Neural progenitor cell (in vitro differentiated cells): Measurements from ENCODE around the gene TOMM7. TPM values are rescaled to one million over a fixed set of nuclear protein-coding genes. Genes with fewer than 3 reads are reported as not detected.

Experiments used
- DNase-seq: peaks from one replicate; pipeline ENCODE4 v3.0.0-alpha.2; 2016; ENCODE audit warnings: low spot score
- H2AFZ ChIP-seq: fragments of 200-600 bp; sonication (generic); replicated peaks from 2 replicates; pipeline ENCODE4 v1.6.1; 2016; ENCODE audit warnings: antibody characterized with exemption
- H3F3A ChIP-seq: fragments of 200-600 bp; sonication (generic); 2 replicates; pipeline ENCODE4 v1.6.1; 2016; ENCODE audit warnings: antibody characterized with exemption, low read depth
- H3K27ac ChIP-seq: fragments of 200-600 bp; sonication (generic); 2 replicates; pipeline ENCODE4 v1.5.1; 2016; ENCODE audit warnings: mild to moderate bottlenecking
- H3K27me3 ChIP-seq: fragments of 200-600 bp; sonication (generic); 2 replicates; pipeline ENCODE4 v1.6.1; 2016; ENCODE audit warnings: mild to moderate bottlenecking, moderate library complexity
- H3K36me3 ChIP-seq: fragments of 200-600 bp; sonication (generic); 2 replicates; pipeline ENCODE4 v1.5.1; 2016
- H3K4me1 ChIP-seq: fragments of 200-600 bp; sonication (generic); 2 replicates; pipeline ENCODE4 v1.6.1; 2016; ENCODE audit warnings: mixed run types
- H3K4me2 ChIP-seq: fragments of 200-600 bp; sonication (generic); 2 replicates; pipeline ENCODE4 v1.6.1; 2016
- H3K4me3 ChIP-seq: fragments of 200-600 bp; sonication (generic); 2 replicates; pipeline ENCODE4 v1.5.1; 2016
- H3K79me2 ChIP-seq: fragments of 200-600 bp; sonication (generic); 2 replicates; pipeline ENCODE4 v1.6.1; 2016; ENCODE audit warnings: low read depth
- H3K9ac ChIP-seq: fragments of 200-600 bp; sonication (generic); 2 replicates; pipeline ENCODE4 v1.6.1; 2016
- H3K9me3 ChIP-seq: fragments of 200-600 bp; sonication (generic); 2 replicates; pipeline ENCODE4 v1.5.1; 2016; ENCODE audit warnings: low read depth
- H4K20me1 ChIP-seq: fragments of 200-600 bp; sonication (generic); 2 replicates; pipeline ENCODE4 v1.6.1; 2016; ENCODE audit warnings: low read depth
- H3K27ac Mint-ChIP-seq: 3 replicates; pipeline ENCODE4 v1.8.0; 2021; ENCODE audit warnings: mixed read lengths
- H3K27me3 Mint-ChIP-seq: 2 replicates; pipeline ENCODE4 v1.8.0; 2022; ENCODE audit warnings: low read depth, mild to moderate bottlenecking, inconsistent platforms, moderate library complexity, mixed read lengths; ENCODE audit not compliant: insufficient read depth
- H3K36me3 Mint-ChIP-seq: 3 replicates; pipeline ENCODE4 v1.8.0; 2021; ENCODE audit warnings: mixed read lengths
- H3K4me1 Mint-ChIP-seq: 3 replicates; pipeline ENCODE4 v1.8.0; 2021; ENCODE audit warnings: mixed read lengths
- H3K4me3 Mint-ChIP-seq: 3 replicates; pipeline ENCODE4 v1.8.0; 2021; ENCODE audit warnings: mild to moderate bottlenecking, moderate library complexity, mixed read lengths
- H3K9me3 Mint-ChIP-seq: 3 replicates; pipeline ENCODE4 v1.8.0; 2020; ENCODE audit warnings: mixed read lengths
- EZH2 ChIP-seq: fragments of 200-600 bp; sonication (generic); IDR thresholded peaks from 2 replicates; pipeline ENCODE4 v1.6.1; 2017; ENCODE audit warnings: antibody characterized with exemption, mild to moderate bottlenecking, moderate library complexity
- EZH2phosphoT487 ChIP-seq: fragments of 200-600 bp; sonication (generic); IDR thresholded peaks from 2 replicates; pipeline ENCODE4 v1.6.1; 2017; ENCODE audit warnings: antibody characterized with exemption
- total RNA-seq: library from RNA; depleted of rRNA; stranded (reverse); fragments of >200 nt; gene quantifications from 2 replicates; pipeline ENCODE4 v1.2.3, GENCODE V29; 2015; ENCODE audit warnings: low replicate concordance
- TF ChIP-seq, protein P1 (sequence below): fragments of 200-600 bp; sonication (generic); IDR thresholded peaks from 2 replicates; pipeline ENCODE4 v1.5.1; 2017; ENCODE audit warnings: antibody characterized with exemption, mild to moderate bottlenecking

TOMM7 gene
- total RNA-seq: 75.4 and 89.9 TPM in 2 replicates

DNA sequence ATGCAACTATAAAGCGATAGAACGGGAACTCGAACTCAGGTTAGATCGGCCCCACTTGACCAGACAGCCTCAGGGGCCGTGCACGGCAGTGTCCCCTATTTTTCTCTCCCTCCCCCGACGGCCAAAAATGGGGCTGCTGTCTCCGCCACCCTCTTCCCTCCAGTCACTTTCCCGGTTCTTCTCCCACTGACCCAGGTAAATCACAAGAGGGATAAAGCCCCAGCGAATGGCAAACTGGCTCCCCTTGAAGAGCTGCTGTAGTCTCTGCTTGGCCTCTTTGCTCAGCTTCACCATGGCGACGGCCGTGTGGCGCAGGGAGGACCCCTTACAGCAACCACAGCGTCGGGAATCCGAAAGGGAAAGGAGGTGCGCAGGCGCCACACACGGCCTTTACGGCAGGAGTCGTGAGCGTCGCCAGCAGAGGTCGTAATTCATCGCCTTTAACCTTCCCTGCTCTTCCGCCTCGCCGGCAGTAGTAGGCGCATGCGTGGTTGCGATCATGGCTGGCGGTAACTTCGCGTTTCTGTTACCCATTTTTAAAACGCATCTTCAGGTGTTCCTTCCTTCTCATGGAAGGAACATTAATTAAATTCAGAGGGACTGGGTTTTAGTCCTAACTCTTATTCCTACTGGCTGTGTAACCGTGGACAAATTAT is at the start of gene TOMM7:
TOMM7 (minus strand) TSS at position 364 of the 656 bp plus-strand sequence; CDS start at position 294, 70 bp downstream.
- H3K4me1 ChIP-seq: no peaks in the 10 kb centered on the region
- peaks cover 2% of the 10 kb centered on the region for H3K27me3 Mint-ChIP-seq
- peaks cover 27% of the 10 kb centered on the region for H3K4me1 Mint-ChIP-seq
- no peaks in the 10 kb centered on the region for H3K27me3 ChIP-seq
- peak within 1 kb of the TSS; percentile 92 for H3K4me2 ChIP-seq
- TF ChIP-seq, protein P1, sequence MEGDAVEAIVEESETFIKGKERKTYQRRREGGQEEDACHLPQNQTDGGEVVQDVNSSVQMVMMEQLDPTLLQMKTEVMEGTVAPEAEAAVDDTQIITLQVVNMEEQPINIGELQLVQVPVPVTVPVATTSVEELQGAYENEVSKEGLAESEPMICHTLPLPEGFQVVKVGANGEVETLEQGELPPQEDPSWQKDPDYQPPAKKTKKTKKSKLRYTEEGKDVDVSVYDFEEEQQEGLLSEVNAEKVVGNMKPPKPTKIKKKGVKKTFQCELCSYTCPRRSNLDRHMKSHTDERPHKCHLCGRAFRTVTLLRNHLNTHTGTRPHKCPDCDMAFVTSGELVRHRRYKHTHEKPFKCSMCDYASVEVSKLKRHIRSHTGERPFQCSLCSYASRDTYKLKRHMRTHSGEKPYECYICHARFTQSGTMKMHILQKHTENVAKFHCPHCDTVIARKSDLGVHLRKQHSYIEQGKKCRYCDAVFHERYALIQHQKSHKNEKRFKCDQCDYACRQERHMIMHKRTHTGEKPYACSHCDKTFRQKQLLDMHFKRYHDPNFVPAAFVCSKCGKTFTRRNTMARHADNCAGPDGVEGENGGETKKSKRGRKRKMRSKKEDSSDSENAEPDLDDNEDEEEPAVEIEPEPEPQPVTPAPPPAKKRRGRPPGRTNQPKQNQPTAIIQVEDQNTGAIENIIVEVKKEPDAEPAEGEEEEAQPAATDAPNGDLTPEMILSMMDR: peak; percentile 33
- TF ChIP-seq EZH2phosphoT487 (no peak), EZH2 (no peak)
- no peaks in the 10 kb centered on the region for H3K9me3 Mint-ChIP-seq
- H3K36me3 ChIP-seq: no peaks in the 10 kb centered on the region
- H3F3A ChIP-seq: no peaks in the 10 kb centered on the region
- H3K9me3 ChIP-seq: no peaks in the 10 kb centered on the region
- H3K4me3 ChIP-seq: peak within 1 kb of the TSS; percentile 81
- H3K79me2 ChIP-seq: peaks cover 48% of the 10 kb centered on the region
- no peak within 1 kb of the TSS for H3K27ac ChIP-seq
- H3K36me3 Mint-ChIP-seq: peaks cover 5% of the 10 kb centered on the region
- peak within 1 kb of the TSS; percentile 97 for H2AFZ ChIP-seq
- peak within 1 kb of the TSS; percentile 97 for H3K27ac Mint-ChIP-seq
- DNase-seq: peak; percentile 99
- peaks cover 13% of the 10 kb centered on the region for H4K20me1 ChIP-seq
- peak within 1 kb of the TSS; percentile 99 for H3K4me3 Mint-ChIP-seq
- peak within 1 kb of the TSS; percentile 53 for H3K9ac ChIP-seq

DNA sequence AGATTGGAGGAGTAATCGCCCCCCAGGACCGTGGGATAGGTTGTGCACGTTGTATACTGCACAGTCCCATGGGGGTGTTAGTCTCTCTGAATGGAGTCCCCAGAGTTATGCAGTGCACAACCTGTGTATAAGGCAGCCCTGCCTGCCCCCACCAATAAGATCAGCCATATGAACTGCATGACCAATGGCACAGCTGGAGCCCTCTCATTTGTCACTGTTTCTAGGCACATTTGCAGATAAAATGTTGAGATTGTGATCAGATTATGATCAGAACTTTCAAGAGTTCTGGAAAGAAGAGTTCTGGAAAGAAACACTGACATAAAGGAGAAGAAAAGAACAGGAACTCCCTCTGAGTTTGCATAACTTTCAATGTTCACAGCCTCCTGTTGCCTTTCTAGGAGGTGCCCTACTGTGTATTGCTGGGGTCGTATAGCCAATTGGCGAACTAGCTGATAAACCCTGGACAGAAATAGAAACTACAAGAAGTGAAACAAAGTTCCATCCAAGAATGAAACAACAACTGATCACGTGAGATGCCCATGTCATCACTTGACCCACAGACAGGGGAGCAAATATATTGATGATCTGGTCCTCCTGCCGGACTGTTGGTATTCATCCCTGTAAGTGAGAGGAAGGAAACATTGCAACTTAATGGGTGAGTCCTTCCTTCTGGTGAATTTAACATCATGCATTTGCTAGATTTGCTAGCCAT is 49.6 kb upstream of the TOMM7 start:
- H3K27ac ChIP-seq: no peak overlapping the region
- no peaks in the 10 kb centered on the region for H3F3A ChIP-seq
- H3K9me3 ChIP-seq: no peaks in the 10 kb centered on the region
- Mint-ChIP-seq H3K27ac (no peak overlapping the region), H3K36me3 (peaks cover 4% of the 10 kb centered on the region), H3K9me3 (no peaks in the 10 kb centered on the region), H3K27me3 (peaks cover 5% of the 10 kb centered on the region), H3K4me3 (no peak overlapping the region), H3K4me1 (no peaks in the 10 kb centered on the region)
- no peaks in the 10 kb centered on the region for H3K27me3 ChIP-seq
- H3K4me3 ChIP-seq: no peak overlapping the region
- H3K4me2 ChIP-seq: no peak overlapping the region
- H3K4me1 ChIP-seq: no peaks in the 10 kb centered on the region
- no peak for DNase-seq
- no peaks in the 10 kb centered on the region for H4K20me1 ChIP-seq
- H3K79me2 ChIP-seq: no peaks in the 10 kb centered on the region
- H2AFZ ChIP-seq: no peak overlapping the region
- H3K36me3 ChIP-seq: no peaks in the 10 kb centered on the region
- TF ChIP-seq EZH2 (no peak), EZH2phosphoT487 (no peak)
- TF ChIP-seq, protein P1: no peak
- H3K9ac ChIP-seq: no peak overlapping the region

DNA sequence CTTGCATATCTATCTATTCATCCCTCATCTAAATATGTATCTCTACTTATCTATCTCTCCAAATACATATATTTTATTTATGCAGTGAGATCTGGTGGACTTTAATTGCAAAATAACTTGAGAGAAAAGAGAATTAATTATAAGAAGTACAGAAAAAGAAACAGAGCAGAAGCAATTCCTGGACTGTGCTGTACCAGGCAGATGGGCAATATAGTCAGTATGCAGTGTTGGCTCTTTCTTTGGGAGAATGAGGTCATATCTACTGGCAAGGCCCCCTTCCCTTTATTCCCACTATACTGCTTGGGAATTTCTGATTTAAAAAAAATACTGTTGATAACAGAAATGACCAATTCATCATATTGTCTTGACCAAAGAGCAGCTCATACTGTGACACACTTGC is 49.0 kb upstream of the TOMM7 start:
- H3K27ac ChIP-seq: no peak overlapping the region
- no peak for DNase-seq
- no peak for TF ChIP-seq EZH2
- TF ChIP-seq EZH2phosphoT487: no peak
- TF ChIP-seq, protein P1: no peak
- Mint-ChIP-seq H3K4me1 (no peaks in the 10 kb centered on the region), H3K9me3 (no peaks in the 10 kb centered on the region), H3K36me3 (peaks cover 4% of the 10 kb centered on the region), H3K4me3 (no peak overlapping the region), H3K27me3 (peaks cover 5% of the 10 kb centered on the region), H3K27ac (no peak overlapping the region)
- no peak overlapping the region for H2AFZ ChIP-seq
- H3K27me3 ChIP-seq: no peaks in the 10 kb centered on the region
- H3K79me2 ChIP-seq: no peaks in the 10 kb centered on the region
- H3K4me3 ChIP-seq: no peak overlapping the region
- H3K4me1 ChIP-seq: no peaks in the 10 kb centered on the region
- H3K4me2 ChIP-seq: no peak overlapping the region
- H3K9me3 ChIP-seq: no peaks in the 10 kb centered on the region
- no peak overlapping the region for H3K9ac ChIP-seq
- no peaks in the 10 kb centered on the region for H3F3A ChIP-seq
- no peaks in the 10 kb centered on the region for H4K20me1 ChIP-seq
- no peaks in the 10 kb centered on the region for H3K36me3 ChIP-seq
